ENCODE results near the gene PNMA6E.

- TF ChIP-seq ZNF274 (IDR thresholded peaks at IDR 0.05; ENCODE audit: low read depth, low read length), result no peak
- no peak for TF ChIP-seq YY1 (IDR thresholded peaks at IDR 0.05; ENCODE audit: insufficient read depth, insufficient read length)
Observed at GRCh38 chrX:153443476-153444332, 42.6 kb upstream of the PNMA6E start.
